H1 (cell line): ENCODE data around the gene ADAMTS13. TPM values are rescaled to one million over a fixed set of nuclear protein-coding genes. Genes with fewer than 3 reads are reported as not detected.

Experiments used
- CTCF ChIA-PET: fragments of 300-600 bp; sonication (Branson Sonifier 250); formaldehyde crosslinking; loops from one replicate; lab custom pipeline; 2021; ENCODE audit not compliant: partially characterized antibody; lab: Charles Lee
- POLR2A ChIA-PET: fragments of 300-600 bp; sonication (Branson Sonifier 250); formaldehyde crosslinking; loops from one replicate; lab custom pipeline; 2021; ENCODE audit warnings: inconsistent platforms; ENCODE audit not compliant: partially characterized antibody; lab: Charles Lee
- DNase-seq, 2 experiments: peaks; one replicate each; pipeline versions ENCODE4 v3.0.0 to v3.0.0-alpha.2; 2010 to 2022; ENCODE audit warnings: low spot score in 2 of 2, low read depth in 1 of 2, mixed read lengths in 1 of 2
- FAIRE-seq: peaks from 2 replicates; lab custom pipeline; 2011; peaks lifted over from hg19 to GRCh38; lab: Jason Lieb, UNC
- H2AFZ ChIP-seq: 2 replicates; pipeline ENCODE4 v1.8.1; 2012; ENCODE audit warnings: low read length, inconsistent platforms
- H2AK5ac ChIP-seq: 2 replicates; pipeline ENCODE4 v1.6.1; 2013; ENCODE audit warnings: low read depth, low read length
- H2BK120ac ChIP-seq: replicated peaks from 2 replicates; pipeline ENCODE3; 2013; ENCODE audit warnings: low read depth, low read length, inconsistent platforms
- H2BK12ac ChIP-seq: 2 replicates; pipeline ENCODE4 v1.6.1; 2013; ENCODE audit warnings: low read depth, low read length
- H2BK15ac ChIP-seq: 2 replicates; pipeline ENCODE4 v1.6.1; 2013; ENCODE audit warnings: low read length
- H2BK20ac ChIP-seq: 2 replicates; pipeline ENCODE4 v1.6.1; 2013; ENCODE audit warnings: low read length
- H2BK5ac ChIP-seq: 2 replicates; pipeline ENCODE4 v1.6.1; 2013; ENCODE audit warnings: low read depth, low read length
- H3K14ac ChIP-seq: 2 replicates; pipeline ENCODE4 v1.6.1; 2013; ENCODE audit warnings: inconsistent platforms; ENCODE audit not compliant: insufficient read length
- H3K18ac ChIP-seq: 2 replicates; pipeline ENCODE4 v1.6.1; 2013; ENCODE audit warnings: low read length; ENCODE audit errors: extremely low read depth
- H3K23ac ChIP-seq: 2 replicates; pipeline ENCODE4 v1.6.1; 2013; ENCODE audit warnings: inconsistent platforms; ENCODE audit not compliant: insufficient read length
- H3K23me2 ChIP-seq: 2 replicates; pipeline ENCODE4 v1.6.1; 2013; ENCODE audit warnings: low read depth, low read length
- H3K27ac ChIP-seq: 2 replicates; pipeline ENCODE4 v1.6.1; 2011; ENCODE audit warnings: low read depth, low read length, inconsistent platforms
- H3K27me3 ChIP-seq, 4 experiments: replicated peaks in 1 of 4; 1 replicate in 1 of 4; 2 replicates in 3 of 4; pipeline versions ENCODE4 v1.6.1 to v1.8.1; 2011 to 2013; ENCODE audit warnings: low read length in 3 of 4, mild to moderate bottlenecking in 3 of 4, inconsistent platforms in 2 of 4, mixed read lengths in 2 of 4, moderate library complexity in 1 of 4; ENCODE audit not compliant: control insufficient read depth in 3 of 4, insufficient read depth in 3 of 4; ENCODE audit errors: extremely low read depth in 1 of 4
- H3K36me3 ChIP-seq, 4 experiments: 2 replicates each; pipeline versions ENCODE4 v1.6.1 to v1.8.1; 2011 to 2013; ENCODE audit warnings: mild to moderate bottlenecking in 4 of 4, low read length in 3 of 4, moderate library complexity in 2 of 4, control low read depth in 1 of 4, inconsistent platforms in 1 of 4; ENCODE audit not compliant: insufficient read depth in 4 of 4, control insufficient read depth in 2 of 4
- H3K4ac ChIP-seq: replicated peaks from 2 replicates; pipeline ENCODE3; 2013; ENCODE audit warnings: low read length, low read depth, mixed read lengths, inconsistent platforms; ENCODE audit not compliant: insufficient read length
- H3K4me1 ChIP-seq, 4 experiments: replicated peaks in 1 of 4; 1 replicate in 1 of 4; 2 replicates in 3 of 4; pipeline versions ENCODE4 v1.6.1 to v1.8.1; 2011 to 2013; ENCODE audit warnings: low read length in 3 of 4, inconsistent platforms in 2 of 4, mixed read lengths in 1 of 4; ENCODE audit not compliant: insufficient read depth in 4 of 4, control insufficient read depth in 3 of 4
- H3K4me2 ChIP-seq, 2 experiments: 2 replicates each; pipeline versions ENCODE4 v1.6.1 to v1.8.1; 2011 to 2013; ENCODE audit warnings: low read depth in 2 of 2, low read length in 2 of 2, control low read depth in 1 of 2, inconsistent platforms in 1 of 2, mild to moderate bottlenecking in 1 of 2; ENCODE audit not compliant: insufficient read depth in 1 of 2
- H3K4me3 ChIP-seq, 4 experiments: fragments of 200-600, 300-600 bp in 1 of 4; sonication (generic), shearing (Covaris generic), sonication (Bioruptor Twin) in 1 of 4; 2 replicates each; pipeline versions ENCODE4 v1.5.1 to v1.8.1; 2011 to 2016; ENCODE audit warnings: low read length in 4 of 4, low read depth in 3 of 4, control low read depth in 2 of 4, inconsistent platforms in 2 of 4, mild to moderate bottlenecking in 2 of 4, mixed read lengths in 1 of 4, moderate library complexity in 1 of 4; ENCODE audit not compliant: insufficient read depth in 2 of 4; ENCODE audit errors: extremely low read depth in 1 of 4
- H3K56ac ChIP-seq: replicated peaks from 2 replicates; pipeline ENCODE3; 2013; ENCODE audit warnings: low read depth, mild to moderate bottlenecking, mixed read lengths, low read length, inconsistent platforms; ENCODE audit not compliant: insufficient read length
- H3K79me1 ChIP-seq: 2 replicates; pipeline ENCODE4 v1.6.1; 2013; ENCODE audit warnings: low read depth, low read length, control low read depth
- H3K79me2 ChIP-seq, 2 experiments: 2 replicates each; pipeline versions ENCODE4 v1.6.1 to v1.8.1; 2012 to 2013; ENCODE audit warnings: low read length in 2 of 2, mild to moderate bottlenecking in 2 of 2, inconsistent platforms in 1 of 2; ENCODE audit not compliant: insufficient read depth in 2 of 2, control insufficient read depth in 1 of 2
- H3K9ac ChIP-seq, 4 experiments: replicated peaks in 1 of 4; 1 replicate in 1 of 4; 2 replicates in 3 of 4; pipeline versions ENCODE4 v1.6.1 to v1.8.1; 2011 to 2013; ENCODE audit warnings: low read depth in 3 of 4, low read length in 3 of 4, control low read depth in 2 of 4, mild to moderate bottlenecking in 2 of 4, moderate library complexity in 2 of 4, inconsistent platforms in 1 of 4; ENCODE audit errors: extremely low read depth in 1 of 4
- H3K9me3 ChIP-seq, 2 experiments: 2 replicates each; pipeline versions ENCODE4 v1.6.1 to v1.8.1; 2012 to 2013; ENCODE audit warnings: mild to moderate bottlenecking in 2 of 2, moderate library complexity in 2 of 2, control low read depth in 1 of 2, inconsistent platforms in 1 of 2, low read depth in 1 of 2, low read length in 1 of 2, mixed read lengths in 1 of 2; ENCODE audit not compliant: insufficient read depth in 2 of 2
- H4K20me1 ChIP-seq, 2 experiments: replicated peaks in 1 of 2; 2 replicates each; pipeline versions ENCODE3 to v1.8.1; 2011 to 2013; ENCODE audit warnings: inconsistent platforms in 2 of 2, low read length in 2 of 2, mild to moderate bottlenecking in 1 of 2; ENCODE audit not compliant: insufficient read depth in 2 of 2, control insufficient read depth in 1 of 2
- H4K5ac ChIP-seq: 2 replicates; pipeline ENCODE4 v1.6.1; 2013; ENCODE audit warnings: low read length, low read depth, mixed read lengths, inconsistent platforms; ENCODE audit not compliant: insufficient read length
- H4K8ac ChIP-seq: 2 replicates; pipeline ENCODE4 v1.8.0; 2013; ENCODE audit warnings: mild to moderate bottlenecking, moderate library complexity, low read length, inconsistent platforms; ENCODE audit not compliant: insufficient read depth; ENCODE audit errors: extremely low read depth
- H4K91ac ChIP-seq: replicated peaks from 2 replicates; pipeline ENCODE3; 2013; ENCODE audit warnings: low read length, mixed read lengths, inconsistent platforms; ENCODE audit not compliant: insufficient read length
- ATF2 ChIP-seq: IDR thresholded peaks from 2 replicates; pipeline ENCODE4 v1.6.1; 2012; ENCODE audit warnings: low read length, inconsistent platforms
- E2F6 ChIP-seq: IDR thresholded peaks from 2 replicates; pipeline ENCODE4 v1.6.1; 2012; ENCODE audit warnings: inconsistent platforms
- FOSL1 ChIP-seq: IDR thresholded peaks from 2 replicates; pipeline ENCODE4 v1.6.1; 2011; ENCODE audit warnings: mild to moderate bottlenecking, low read depth, low read length, moderate library complexity; ENCODE audit not compliant: insufficient read depth
- GABPA ChIP-seq: IDR thresholded peaks from 2 replicates; pipeline ENCODE4 v1.6.1; 2011; ENCODE audit warnings: mild to moderate bottlenecking, low read length, moderate library complexity, borderline replicate concordance; ENCODE audit not compliant: insufficient read depth
- KDM4A ChIP-seq: IDR thresholded peaks from one replicate; pipeline ENCODE4 v1.7.1; 2012; ENCODE audit warnings: low read depth, mild to moderate bottlenecking, moderate library complexity, low read length, inconsistent platforms; ENCODE audit not compliant: severe bottlenecking
- NRF1 ChIP-seq: IDR thresholded peaks from 2 replicates; pipeline ENCODE4 v1.6.1; 2011; ENCODE audit warnings: mild to moderate bottlenecking, low read depth, low read length, improper control_type of control experiment
- POLR2A ChIP-seq, 2 experiments: IDR thresholded peaks; 1 replicate in 1 of 2; 2 replicates in 1 of 2; pipeline ENCODE4 v1.6.1; 2011; ENCODE audit warnings: low read depth in 2 of 2, low read length in 2 of 2, mild to moderate bottlenecking in 2 of 2; ENCODE audit errors: control extremely low read depth in 1 of 2
- RXRA ChIP-seq: IDR thresholded peaks from 2 replicates; pipeline ENCODE4 v1.6.1; 2011; ENCODE audit warnings: low read depth, mild to moderate bottlenecking, low read length, moderate library complexity; ENCODE audit not compliant: insufficient read depth
- SIN3A ChIP-seq, 2 experiments: IDR thresholded peaks in 1 of 2; conservative IDR thresholded peaks in 1 of 2; 2 replicates each; pipeline ENCODE4 v1.6.1; 2011 to 2012; ENCODE audit warnings: low read length in 2 of 2, improper control_type of control experiment in 1 of 2, low read depth in 1 of 2, mild to moderate bottlenecking in 1 of 2
- TEAD4 ChIP-seq: IDR thresholded peaks from 2 replicates; pipeline ENCODE4 v1.6.1; 2012; ENCODE audit warnings: low read depth, low read length, inconsistent platforms, mixed read lengths
- YY1 ChIP-seq: IDR thresholded peaks from 2 replicates; pipeline ENCODE4 v1.6.1; 2011; ENCODE audit warnings: low read depth, mild to moderate bottlenecking, low read length
- WGBS, 2 experiments: shearing (Covaris generic) in 1 of 2; methylation state at CpG; one replicate each; pipeline versions ENCODE4 v1.1.6 to v1.1.7; 2013 to 2015; ENCODE audit warnings: low lambda C conversion rate in 2 of 2, mixed read lengths in 2 of 2, inconsistent platforms in 1 of 2, low coverage in 1 of 2, missing lambda C conversion rate in 1 of 2; ENCODE audit not compliant: insufficient replicate concordance in 2 of 2, insufficient coverage in 1 of 2, insufficient read length in 1 of 2; ENCODE audit errors: extremely low coverage in 1 of 2, missing lambda C conversion rate in 1 of 2; 5-methylcytosine and 5-hydroxymethylcytosine counted together
- polyA plus RNA-seq, 7 experiments: library from polyadenylated mRNA; depleted of rRNA in 3 of 7; stranded (reverse) in 5 of 7; unstranded in 2 of 7; fragments of >200 nt in 5 of 7; fragments of 200-250 nt in 2 of 7; gene quantifications; 1 replicate in 5 of 7; 2 replicates in 1 of 7; 4 replicates in 1 of 7; pipeline versions ENCODE4 v1.2.1 to v1.2.3, GENCODE V29; 2011 to 2013; ENCODE audit warnings: missing spikeins in 2 of 7, mixed read lengths in 2 of 7
- total RNA-seq: library from RNA; stranded (reverse); fragmentation: NEBNext Ultra II Directional; extraction: Animal tissue kit (Norgen Biotek cat#: 25700); gene quantifications from 2 replicates; pipeline ENCODE4 v1.2.1, GENCODE V29; 2021

Gene ADAMTS13
- total and polyA plus RNA-seq, 2 of the 8 experiments (the other 6 are each of a cell fraction or from before 2014, with no cell fraction given) = 4.4 to 5.8 TPM

GRCh38 chr9:133474215-133474614 is 52.0 kb downstream of the ADAMTS13 start:
- no peak overlapping the region for H2BK15ac ChIP-seq
- peaks cover 0 to 26% (median 6%) of the 10 kb centered on the region in 4 experiments; a peak in 5 of 8 replicates for H3K36me3 ChIP-seq
- no peak overlapping the region for H2AK5ac ChIP-seq
- H4K20me1 ChIP-seq = peaks cover 4 to 32% of the 10 kb centered on the region in 2 experiments
- H3K23ac ChIP-seq = no peak overlapping the region
- H3K79me1 ChIP-seq = peaks cover 2% of the 10 kb centered on the region
- H2BK12ac ChIP-seq = no peak overlapping the region
- DNase-seq = no peak
- H3K4me3 ChIP-seq = no peak overlapping the region
- no peak overlapping the region for H2BK20ac ChIP-seq
- H3K9ac ChIP-seq = no peak overlapping the region
- ChIA-PET POLR2A (interaction anchor here (1.4 to 1.5 kb wide), 2 partner anchors 16 to 125 kb away, joined by 4 to 8 read pairs; no protein-coding TSS in a partner anchor), CTCF (interaction anchor here (0.9 to 1.8 kb wide), 7 partner anchors 10 to 288 kb away, joined by 3 to 8 read pairs (median 3); no protein-coding TSS in a partner anchor)
- H3K23me2 ChIP-seq = peaks cover 4% of the 10 kb centered on the region; the same call in 1 of the 2 replicates
- no peak overlapping the region for H3K56ac ChIP-seq
- H2BK5ac ChIP-seq = no peak overlapping the region
- no peak overlapping the region for H3K27ac ChIP-seq
- no peak overlapping the region for H2AFZ ChIP-seq
- no peak overlapping the region for H4K5ac ChIP-seq
- no peak overlapping the region for H4K91ac ChIP-seq
- WGBS, 2 experiments = 68% methylated on average over 5 of the region's 5 CpGs; no CpG with 5 or more reads in 1 of the 2 experiments
- H4K8ac ChIP-seq = no peak overlapping the region
- no peaks in the 10 kb centered on the region for H3K27me3 ChIP-seq
- no peak overlapping the region for H3K14ac ChIP-seq
- no peak overlapping the region for H3K18ac ChIP-seq
- peaks cover 0 to 6% of the 10 kb centered on the region in 2 experiments; a peak in 1 of 4 replicates for H3K79me2 ChIP-seq
- no peak overlapping the region for H2BK120ac ChIP-seq
- peaks cover 0 to 7% (median 3%) of the 10 kb centered on the region in 4 experiments; a peak in 5 of 7 replicates for H3K4me1 ChIP-seq
- no peaks in the 10 kb centered on the region for H3K9me3 ChIP-seq
- no peak overlapping the region for H3K4me2 ChIP-seq
- no peak for FAIRE-seq
- H3K4ac ChIP-seq = no peak overlapping the region
- TF ChIP-seq ATF2 = no peak
- no peak for TF ChIP-seq NRF1
- no peak for TF ChIP-seq POLR2A (IDR thresholded peaks at IDR 0.05; ENCODE audit: control extremely low read depth in 1 of 2, low read depth in 2 of 2, low read length in 2 of 2)
- TF ChIP-seq GABPA = no peak
- TF ChIP-seq E2F6 = no peak
- TF ChIP-seq SIN3A (conservative IDR thresholded peaks at IDR 0.05 in 1 of 2, IDR thresholded peaks at IDR 0.05 in 1 of 2; ENCODE audit: low read depth in 1 of 2, low read length in 2 of 2) = no peak
- no peak for TF ChIP-seq FOSL1
- no peak for TF ChIP-seq KDM4A
- no peak for TF ChIP-seq RXRA
- TF ChIP-seq TEAD4 = no peak
- TF ChIP-seq YY1 = no peak
